CD4-positive, alpha-beta T cell treated with Interferon alpha-2 for 1 hour (primary cell): ENCODE data around the gene PHF19.

Source experiments
- DNase-seq, 2 donors: peaks; one replicate each; pipeline ENCODE4 v3.0.0-alpha.2; 2020 to 2022

Gene PHF19

DNA sequence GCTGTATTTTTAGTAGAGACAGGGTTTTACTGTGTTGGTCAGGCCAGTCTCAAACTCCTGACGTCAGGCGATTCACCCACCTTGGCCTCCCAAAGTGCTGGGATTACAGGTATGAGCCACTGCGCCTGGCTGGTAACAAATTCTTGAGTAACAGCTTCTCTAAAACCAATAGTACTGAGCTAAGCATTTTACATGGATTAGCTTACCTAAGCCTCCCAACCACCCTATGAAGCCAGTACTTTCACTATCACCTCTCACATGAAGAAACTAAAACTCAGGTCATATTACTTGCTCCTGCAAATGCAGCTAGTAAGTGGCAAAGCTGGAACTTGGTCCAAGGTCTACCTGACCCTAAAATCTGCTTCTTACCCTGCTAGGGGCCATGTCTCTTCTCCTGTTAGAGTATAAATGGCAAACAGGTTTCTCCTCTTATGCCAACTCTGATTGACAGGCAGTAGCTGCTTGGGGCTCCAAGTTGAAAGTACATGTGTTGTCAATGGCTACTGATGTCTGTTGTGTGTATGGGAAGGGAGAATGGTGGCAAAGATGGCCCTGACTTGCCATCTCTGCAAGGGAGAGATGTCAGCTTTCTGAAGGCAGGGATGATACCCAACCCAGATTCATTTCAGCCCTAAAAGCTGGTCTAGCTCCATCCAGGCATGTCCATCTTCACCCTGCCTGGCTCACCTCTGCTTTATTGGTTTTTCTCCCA is 4.0 kb downstream of the PHF19 start:
- peak in 1 of 2 donors; percentile 30 for DNase-seq

DNA sequence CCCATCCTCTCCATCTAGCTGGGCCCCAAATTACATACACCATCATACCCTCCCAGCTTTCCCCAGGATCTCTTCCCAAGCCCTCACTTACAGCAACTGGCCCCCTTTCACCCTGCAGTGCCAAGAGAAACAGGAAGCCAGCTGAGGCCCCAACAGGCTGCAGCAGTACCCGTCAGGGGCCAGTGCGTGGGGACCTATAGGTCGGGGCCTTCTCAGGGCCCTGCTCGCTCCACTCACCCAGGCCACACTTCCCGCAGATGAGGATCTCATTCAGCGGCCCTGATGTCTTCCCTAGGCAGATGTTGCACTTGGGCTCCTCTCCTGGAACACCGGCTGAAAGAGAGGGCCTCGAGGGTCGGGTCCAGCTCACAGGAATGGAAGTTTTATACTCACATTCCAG is 6.8 kb downstream of the PHF19 start:
- DNase-seq: no peak

DNA sequence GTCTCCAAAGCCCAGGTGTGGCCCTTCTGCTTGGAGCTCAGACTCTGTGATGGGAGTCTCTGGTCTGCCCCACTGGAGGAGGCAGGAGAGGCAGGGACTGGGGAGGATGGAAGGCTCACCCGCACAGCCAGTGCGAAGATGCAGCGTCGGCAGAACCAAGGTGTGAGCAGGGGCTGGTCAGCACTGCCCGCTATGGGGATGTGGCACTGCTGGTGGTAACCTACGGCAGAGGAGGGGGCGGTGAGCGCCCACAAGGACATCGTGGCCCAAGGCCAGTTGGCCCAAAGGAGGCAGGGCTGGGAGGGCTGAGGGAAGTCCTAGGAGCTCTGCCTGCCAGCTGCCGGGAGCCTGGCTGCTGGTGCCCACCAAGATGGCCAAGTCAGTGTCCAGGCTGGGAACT is 7.3 kb downstream of the PHF19 start:
- DNase-seq: no peak

DNA sequence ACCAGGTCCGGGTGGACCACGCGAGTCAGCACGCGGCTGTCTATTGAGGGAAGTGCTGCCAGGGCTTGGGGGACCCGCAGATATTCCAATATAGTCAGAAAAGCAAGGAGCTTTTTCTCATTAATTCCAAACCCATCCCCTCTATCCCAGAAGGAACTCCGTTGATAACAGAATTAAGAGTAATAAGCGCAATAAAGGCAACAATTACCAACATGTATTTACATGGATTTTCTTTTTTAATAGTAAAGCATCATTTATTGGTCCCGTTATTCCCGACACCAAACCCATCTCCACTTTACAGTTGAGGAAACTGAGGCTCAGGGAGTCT is 7.7 kb downstream of the PHF19 start:
- DNase-seq: no peak

DNA sequence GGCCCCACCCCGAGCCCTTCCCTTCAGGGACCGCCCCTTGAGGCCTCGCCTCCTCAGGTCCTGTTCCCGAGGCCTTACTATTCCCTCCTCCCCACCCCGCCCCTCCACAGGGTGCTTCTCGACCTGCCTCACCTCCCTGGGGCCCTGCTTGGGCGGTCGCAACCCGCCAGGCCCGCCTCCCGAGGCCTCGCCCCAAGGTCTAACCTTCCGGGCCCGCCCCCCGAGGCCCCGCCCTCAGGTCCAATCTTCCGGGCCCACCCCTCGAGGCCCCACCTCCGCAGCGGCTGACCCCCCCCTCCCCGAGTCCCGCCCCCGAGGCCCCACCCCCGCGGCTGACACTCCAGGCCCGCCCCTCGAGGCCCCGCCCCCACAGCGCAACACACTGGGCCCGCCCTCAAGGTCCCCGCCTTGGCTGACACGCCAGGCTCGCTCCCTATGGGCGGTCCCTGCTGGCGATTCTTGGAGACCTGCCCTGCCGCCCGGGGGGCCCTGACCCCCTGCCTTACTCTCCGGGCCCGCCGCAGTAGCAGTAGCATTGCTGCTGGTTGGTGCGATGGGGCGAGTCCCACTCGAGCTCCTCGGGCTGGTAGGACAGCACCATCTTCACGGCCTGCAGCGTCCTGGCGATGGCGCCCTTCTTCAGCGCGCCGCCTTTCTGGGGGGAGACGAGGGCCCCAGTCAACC is 8.2 kb downstream of the PHF19 start:
- DNase-seq: peak; percentile 98

DNA sequence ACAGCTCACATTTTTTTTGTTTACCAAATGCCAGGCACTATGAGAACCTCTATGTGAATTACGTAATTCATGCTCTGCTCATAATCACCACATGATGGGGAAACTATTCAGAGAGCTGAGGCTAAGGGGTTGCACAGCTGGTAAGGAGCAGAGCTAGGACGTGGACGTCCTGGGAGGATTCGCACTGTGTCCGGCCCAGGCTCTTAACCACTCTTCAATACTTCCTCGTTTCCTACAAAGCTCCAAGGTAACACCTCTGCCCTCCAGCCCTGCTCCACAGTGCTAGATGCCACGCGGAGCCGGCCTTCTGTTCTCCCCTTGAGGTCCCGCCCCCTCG is 8.7 kb downstream of the PHF19 start:
- no peak for DNase-seq

DNA sequence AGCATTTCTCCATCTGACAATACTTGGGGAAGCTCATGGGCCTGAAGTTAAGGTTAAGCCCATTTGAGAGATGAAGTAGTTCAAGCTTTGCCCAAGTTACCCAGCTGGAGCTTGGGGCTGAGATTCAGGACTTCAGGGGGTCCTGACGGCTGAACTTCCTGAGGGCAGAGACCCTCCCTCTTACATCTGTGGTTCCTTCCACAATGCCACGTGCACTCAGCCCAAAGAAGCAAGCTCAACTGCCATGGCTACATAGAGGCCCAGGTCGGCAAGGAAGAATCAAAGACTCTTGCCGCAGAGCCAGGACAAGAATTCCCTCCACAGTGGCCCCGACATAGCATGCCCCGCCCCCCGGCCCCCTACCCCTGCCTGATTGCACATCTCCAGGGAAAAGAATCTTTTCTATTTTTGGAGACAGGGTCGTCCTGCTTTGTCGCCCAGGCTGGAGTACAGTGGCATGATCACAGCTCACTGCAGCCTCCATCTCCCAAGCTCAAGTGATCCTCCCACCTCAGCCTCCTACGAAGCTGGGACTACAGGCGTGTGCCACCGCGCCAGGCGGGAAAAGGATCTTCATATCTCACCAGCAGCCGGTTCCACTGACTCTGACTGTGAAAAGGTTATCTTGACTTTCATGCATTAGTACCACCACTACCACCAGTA is 9.2 kb downstream of the PHF19 start:
- DNase-seq: no peak

DNA sequence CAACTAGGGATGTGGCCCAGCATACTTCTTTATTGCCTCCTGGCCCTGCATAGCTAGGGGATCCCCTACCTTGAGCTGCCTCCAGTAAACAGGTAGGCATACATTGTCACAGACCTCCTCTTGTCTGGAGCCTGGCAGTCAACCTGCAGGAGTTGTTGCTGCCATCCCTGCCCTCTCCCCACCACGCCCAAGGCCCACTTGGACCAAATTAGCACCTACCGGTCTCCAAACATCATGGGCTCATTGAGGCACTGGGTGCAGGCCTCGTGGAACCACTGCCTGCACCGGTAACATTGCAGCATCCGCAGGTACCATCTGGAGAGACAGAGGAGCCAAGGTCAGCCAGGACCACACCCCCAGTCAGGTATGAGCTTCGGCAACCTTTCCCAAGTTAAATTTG is 10.3 kb downstream of the PHF19 start:
- no peak for DNase-seq

DNA sequence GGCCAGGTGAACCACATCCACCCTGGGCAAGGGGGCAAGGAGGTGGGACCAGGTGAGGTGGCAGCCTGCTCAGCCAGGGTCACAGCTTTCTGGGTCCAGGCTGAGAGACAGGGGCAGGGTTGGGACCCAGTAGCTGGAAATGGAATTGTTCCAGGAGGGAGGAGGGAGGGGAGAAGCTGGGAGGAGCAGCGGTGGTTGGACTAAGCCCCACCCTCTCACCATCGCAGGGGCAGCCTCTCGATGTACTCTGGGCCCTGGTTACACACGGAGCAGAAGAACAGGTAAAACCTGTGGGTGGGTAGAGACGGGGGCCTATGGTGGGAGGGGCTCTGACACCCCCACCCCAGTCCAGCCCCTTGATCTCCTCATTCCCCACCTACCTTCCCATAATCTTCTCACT is 11.2 kb downstream of the PHF19 start:
- DNase-seq: no peak

DNA sequence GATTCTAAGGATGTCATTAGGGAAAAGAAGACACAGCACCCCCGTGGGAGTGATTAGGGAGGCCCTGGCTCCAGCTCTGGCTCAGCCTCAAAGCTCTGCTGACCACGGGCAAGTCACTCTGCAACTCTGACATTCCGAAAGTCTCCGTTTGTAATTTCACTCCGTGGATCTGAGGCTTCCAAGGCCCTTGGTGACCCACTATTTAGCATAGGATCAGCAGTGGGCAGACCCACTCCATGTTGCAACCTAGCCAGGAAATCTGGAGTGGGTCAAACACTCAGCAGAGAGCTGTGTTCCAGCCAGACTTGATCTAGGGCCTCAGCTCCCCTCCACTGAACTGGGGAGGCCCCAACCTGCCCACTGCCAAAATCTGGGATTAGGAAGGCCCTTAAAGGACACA is 11.8 kb downstream of the PHF19 start:
- no peak for DNase-seq

DNA sequence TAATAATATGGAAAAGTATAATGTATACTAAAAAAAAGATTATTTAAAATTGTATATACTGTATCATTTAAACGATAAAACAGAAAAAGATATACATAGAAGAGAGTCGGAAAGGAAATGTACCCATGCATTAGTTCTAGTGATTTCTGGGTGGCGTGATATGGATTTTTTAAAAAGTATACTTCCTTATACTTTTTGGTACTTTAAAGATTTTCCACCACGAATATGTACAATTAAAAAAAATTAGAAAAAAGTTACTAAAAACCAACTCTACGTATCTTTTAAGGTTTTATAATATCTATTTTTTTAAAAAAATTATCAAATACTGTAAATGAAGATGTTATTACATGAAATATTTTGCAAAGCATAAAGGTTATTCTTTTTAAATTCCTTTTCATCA is 12.3 kb downstream of the PHF19 start:
- DNase-seq: no peak

DNA sequence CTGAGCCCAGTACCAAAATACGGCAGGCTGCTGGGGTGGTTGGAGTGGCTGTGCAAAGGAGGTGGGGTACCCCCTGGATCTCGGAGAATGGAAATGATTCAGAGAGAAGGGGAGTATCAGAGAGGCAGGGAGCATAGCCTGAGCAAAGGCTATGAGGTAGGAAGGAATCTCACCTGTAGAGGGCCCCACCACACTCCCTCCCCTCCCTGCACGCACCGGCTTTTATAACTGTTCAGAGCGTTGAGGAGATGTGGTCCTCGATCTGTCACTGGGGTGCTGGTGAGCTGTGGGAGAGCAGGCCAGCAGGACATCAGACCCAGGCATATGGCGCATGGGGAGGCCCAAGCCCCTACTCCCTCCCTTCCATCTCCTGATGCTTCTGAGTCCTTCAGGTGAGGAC is 13.2 kb downstream of the PHF19 start:
- no peak for DNase-seq

DNA sequence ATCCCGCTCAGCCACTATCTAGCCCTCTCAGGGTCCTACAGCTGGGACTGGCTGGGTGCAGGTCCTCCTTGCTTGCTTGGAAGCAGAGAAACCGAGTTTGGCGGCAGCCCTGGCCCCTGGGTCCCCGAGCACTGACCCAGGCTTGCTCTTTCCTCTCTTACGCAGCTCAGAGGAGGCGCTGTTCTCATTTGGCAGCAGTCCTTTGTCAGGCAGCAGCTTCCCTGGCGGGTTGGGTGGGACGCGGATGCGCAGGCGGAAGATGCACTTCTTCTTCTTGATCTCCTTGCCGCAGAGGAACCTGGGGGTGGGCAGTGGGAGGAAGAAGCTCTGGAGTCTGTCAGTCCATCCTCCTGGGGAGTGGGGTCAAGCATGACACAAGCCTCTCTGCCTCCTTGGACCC is 14.5 kb downstream of the PHF19 start:
- no peak for DNase-seq

DNA sequence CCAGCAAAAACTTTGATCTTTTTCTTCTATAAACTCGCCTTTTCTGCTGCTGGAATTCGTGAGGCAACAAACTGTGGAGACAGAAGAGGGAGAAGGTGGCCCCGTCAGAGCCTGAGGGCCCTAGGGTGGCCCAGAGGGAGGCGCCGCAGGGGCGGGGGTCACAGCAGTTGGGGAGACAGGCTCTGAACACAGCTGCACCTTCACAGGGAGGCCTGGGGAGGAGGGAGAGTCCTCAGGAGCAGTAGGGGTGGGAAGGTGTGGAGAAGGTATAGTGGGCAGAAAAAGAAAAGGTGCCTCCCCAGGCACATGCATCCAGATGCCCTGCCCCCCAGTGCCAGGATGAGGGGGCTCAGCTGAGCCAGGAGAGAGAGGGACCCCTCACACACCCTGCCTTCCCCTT is 15.1 kb downstream of the PHF19 start:
- no peak for DNase-seq

DNA sequence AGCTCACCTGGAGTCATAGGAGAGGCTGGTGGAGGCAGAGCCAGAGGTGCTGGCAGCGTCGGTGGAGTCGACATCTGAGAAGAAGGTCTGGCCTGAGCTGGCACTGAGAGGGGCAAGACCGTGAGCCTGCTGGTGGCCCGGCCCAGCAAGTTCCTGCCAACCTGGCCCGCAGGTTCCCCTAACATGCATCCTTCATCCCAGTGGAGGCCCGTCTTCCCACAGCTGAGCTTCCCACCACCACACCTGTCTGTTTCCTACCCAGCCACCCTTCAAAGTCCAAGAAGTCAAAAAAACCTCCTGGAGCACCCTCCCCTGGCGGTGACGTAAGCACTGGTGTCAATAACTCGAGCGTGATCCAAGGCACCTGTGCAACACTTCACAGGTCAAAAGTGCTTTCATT is 16.9 kb downstream of the PHF19 start:
- no peak for DNase-seq

DNA sequence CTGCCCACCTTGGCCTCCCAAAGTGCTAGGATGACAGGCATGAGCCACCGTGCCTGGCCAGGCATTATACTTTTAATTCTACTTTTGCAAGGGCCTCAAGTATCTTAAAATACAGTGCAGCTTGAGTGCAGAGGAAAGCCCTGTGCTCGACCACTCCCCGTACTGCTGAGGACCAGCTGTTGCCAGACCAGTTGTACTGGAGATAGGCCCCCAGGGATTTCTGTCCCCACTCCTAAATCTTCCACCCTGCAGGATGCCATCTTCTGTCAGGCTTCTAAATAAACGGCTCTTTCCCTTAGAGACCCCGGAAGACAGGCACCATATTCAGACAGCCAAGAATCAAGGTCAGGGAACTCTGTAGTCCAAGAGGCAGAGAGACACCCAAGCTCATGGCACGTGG is 17.6 kb downstream of the PHF19 start:
- no peak for DNase-seq

DNA sequence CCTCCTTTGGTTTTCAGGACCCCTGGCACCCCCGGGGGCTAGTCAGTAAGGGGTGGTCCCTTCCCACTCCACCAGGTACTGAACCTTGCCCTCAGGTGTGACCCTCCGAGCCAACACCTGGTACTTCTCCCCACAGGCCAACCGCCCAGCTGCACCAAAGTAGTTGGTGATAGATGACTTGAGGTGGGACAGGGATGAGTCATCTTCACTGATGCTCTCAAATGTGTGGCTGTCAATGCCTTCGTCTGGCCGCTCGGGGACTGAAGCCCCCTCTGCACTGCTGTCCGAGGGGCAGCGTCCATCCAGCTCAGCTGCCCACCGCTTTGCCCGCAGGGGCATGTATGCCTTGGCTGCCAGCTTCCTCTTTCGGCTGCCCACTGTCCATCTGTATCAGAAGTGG is 19.1 kb downstream of the PHF19 start:
- DNase-seq: no peak

DNA sequence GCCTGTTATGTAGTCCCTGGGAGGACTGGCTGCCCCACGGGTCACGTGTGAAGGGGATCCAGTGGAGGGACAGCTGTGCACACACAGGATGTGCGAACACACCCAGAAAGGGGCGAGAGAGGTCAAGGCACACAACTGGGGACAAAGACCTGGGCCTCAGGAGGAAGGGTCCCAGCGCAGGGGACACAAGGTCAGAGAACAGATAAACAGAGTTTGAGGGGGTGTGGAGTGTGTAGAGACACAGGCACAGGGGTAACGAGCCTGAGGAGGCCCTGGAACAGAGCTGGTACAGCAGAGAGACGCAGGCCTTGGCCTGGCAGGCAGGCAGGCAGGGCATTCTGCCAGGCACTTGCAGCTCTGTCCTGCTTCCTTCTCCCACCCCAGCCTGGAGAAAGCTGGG is 19.5 kb downstream of the PHF19 start:
- no peak for DNase-seq

DNA sequence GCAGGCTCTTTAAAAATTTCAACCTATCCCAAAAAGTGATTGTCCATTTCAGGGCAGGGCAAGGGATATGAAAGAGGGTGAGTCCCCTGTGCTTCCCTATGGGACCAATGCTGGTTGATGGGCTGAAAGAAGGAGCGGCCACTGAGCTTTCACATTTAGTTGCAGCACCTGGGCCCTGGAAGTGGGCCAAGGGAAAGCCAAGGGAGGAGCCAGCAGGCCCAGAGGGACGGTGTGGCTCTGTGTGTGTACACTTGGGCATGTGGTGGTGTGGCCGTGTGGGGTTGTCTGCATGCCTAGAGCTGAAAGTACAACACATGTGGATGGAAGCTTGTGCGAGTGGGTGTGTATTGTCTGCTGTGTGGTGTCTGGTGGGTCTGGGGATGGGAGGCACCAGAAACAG is 20.3 kb downstream of the PHF19 start:
- no peak for DNase-seq

DNA sequence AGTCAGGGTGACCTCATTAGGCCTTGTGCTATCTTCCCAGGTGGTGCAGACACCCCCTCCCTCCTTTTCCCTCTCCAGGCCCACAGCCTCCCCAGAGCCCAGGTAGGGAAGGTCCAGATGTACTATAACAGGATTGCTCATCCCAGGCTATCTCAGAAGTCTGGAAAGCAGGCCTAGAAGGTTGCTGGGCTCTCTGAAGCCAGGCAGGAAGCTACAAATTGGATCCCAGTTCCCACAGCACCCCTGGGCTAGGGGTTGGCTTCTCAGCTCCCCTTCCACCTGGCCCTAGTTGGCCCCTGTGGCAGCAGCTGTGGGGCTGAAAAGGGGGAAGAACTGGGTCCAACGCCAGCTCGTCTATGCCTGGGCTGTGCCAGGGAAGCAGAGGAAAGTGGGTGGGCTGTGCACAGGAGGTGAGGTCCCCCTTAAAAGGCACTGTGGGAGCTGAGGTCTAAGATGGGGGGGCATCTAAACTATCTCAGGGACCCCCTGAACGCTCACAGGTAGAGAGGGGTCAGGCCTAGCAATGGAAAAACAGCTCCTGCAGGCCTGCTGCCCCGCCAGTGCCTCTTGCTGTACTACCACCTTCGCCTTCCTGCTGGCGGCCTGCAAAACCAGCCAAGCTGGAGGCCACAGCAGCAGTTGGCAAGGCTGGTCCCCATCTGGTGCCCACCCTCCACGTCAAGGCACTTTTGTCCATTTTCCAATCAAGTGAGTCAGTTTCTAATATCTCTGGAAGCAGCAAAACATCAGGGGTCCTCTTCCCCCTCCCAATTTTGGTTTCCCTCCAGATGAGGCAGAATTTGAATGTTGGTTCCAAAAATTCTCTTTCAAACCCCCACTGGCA is 20.9 kb downstream of the PHF19 start:
- no peak for DNase-seq

DNA sequence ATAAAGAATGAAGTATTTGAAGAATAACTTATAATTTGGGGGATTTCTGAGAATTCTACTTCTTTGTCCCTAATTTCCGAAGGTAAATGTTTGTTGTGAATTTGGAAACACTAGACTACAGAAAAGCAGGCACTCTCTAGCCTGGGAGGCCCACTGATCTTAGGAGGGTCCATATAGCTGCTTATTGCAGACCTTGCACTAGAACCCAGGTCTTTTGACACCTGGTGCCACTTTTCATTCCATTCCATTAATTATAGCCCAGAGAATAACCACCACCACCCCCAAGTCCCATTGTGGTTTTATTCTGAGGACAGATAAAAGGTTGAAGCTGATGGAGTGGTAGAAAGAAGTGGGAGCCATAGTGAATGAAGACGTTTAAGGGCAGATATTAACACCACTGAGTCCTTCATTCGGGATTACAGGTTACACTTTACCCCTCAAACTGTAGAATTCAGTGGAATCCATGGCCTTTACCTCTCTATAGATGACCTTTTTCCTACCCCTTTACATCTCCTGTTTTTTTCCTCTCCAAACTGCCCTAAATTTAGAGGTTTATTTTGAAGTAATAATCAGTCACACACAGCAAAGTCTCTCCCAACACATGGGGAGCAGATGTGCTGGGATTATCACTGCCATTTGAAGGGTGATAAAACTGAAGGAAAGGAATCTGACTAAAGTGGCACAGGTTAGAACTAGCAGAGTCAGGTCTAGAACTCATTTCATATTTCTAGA is 22.2 kb downstream of the PHF19 start:
- DNase-seq: no peak

DNA sequence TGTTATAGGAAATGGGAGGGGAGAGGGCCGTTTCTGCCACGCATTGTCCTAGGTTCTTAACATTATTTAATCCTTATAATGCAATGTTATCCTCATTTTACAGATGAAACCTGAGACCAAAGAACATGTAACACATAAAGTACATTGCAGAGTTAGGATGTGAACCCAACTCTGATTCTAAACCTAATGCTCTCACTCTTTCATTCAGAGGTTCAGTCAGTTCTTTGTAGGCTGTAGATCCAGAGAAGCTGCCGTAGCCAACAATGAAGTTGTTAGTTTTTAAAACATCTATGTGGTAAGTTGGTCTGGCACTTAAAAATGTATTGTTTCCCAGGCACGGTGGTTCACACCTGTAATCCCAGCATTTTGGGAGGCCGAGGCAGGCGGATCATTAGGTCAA is 23.8 kb downstream of the PHF19 start:
- no peak for DNase-seq
